NOMO-1 treated with DMSO at 0.1 percent for 48 hours (cell line): ENCODE results near the gene PAQR5.

Experiments used
- DNase-seq: peaks from one replicate; lab custom pipeline; 2025; ENCODE audit not compliant: unreplicated experiment; lab: John Stamatoyannopoulos, UW

Gene PAQR5

DNA sequence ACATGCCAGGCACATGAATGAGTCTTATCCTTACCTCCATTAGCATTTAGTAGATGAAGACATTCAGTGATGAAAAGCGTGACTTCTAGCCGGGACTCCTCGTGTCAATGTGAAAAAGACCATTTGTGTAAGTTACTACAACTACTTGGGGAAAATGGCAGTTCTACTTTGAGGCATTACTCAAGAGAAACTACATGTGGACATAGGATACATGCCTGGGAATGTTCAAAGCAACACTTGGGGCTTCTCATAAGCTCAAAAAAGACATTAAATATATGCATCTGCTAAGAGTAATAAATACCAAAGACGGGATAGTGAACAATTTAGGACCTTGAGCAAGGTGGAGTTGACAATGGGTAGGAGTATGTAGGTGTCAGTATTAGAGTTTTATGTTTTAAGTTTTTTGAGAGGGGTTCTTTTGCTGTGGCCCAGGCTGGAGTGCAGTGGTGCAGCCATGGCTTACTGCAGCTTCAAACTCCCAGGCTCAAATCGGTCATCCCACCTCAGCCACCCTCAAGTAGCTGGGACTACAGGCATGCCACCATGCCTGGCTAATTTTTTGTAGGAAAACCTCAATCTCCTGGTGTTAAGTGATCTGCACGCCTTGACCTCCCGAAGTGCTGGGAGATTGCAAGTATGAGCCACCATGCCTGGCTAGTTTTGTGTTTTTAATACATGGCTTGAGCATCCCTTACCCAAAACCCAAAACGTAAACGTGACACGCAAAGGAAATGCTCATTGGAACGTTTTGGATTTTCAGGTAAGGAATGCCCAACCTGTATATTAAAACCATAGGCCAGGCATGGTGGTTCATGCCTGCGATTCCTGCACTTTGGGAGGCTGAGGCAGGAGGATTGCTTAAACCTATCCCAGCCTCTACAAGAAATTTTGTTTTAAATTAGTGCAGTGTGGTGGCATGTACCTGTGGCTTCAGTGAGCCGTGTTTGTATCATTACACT, 157.8 kb downstream of the PAQR5 start:
- no peak for DNase-seq
